GM12801 (cell line): ENCODE results near the gene FOSL2.

Experiments
- TF ChIP-seq, protein P1 (sequence below): IDR thresholded peaks from one replicate; pipeline ENCODE4 v1.5.1; 2011; ENCODE audit warnings: control low read depth; ENCODE audit not compliant: insufficient read length; ENCODE audit errors: extremely low read depth

The FOSL2 gene

DNA sequence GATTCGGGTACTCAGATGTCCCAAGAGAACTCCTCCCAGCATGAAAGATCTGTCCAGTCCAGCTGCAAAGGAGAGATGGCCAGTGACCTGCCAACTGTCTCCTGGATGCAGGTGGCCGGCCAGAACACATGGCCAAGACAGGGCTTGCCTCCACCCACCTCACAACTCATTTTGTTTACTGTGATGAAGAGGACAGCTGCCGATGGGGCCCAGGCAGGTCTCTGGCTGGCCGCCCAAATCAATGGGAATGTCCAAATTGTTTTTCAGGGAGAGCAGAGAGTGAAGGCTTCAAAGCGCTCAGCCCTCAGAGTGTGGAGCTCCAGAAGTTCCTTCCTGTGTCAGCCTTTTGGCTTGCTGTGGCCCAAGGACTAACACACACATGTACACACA, 41.9 kb downstream of the FOSL2 start:
- TF ChIP-seq, protein P1, sequence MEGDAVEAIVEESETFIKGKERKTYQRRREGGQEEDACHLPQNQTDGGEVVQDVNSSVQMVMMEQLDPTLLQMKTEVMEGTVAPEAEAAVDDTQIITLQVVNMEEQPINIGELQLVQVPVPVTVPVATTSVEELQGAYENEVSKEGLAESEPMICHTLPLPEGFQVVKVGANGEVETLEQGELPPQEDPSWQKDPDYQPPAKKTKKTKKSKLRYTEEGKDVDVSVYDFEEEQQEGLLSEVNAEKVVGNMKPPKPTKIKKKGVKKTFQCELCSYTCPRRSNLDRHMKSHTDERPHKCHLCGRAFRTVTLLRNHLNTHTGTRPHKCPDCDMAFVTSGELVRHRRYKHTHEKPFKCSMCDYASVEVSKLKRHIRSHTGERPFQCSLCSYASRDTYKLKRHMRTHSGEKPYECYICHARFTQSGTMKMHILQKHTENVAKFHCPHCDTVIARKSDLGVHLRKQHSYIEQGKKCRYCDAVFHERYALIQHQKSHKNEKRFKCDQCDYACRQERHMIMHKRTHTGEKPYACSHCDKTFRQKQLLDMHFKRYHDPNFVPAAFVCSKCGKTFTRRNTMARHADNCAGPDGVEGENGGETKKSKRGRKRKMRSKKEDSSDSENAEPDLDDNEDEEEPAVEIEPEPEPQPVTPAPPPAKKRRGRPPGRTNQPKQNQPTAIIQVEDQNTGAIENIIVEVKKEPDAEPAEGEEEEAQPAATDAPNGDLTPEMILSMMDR = no peak

DNA sequence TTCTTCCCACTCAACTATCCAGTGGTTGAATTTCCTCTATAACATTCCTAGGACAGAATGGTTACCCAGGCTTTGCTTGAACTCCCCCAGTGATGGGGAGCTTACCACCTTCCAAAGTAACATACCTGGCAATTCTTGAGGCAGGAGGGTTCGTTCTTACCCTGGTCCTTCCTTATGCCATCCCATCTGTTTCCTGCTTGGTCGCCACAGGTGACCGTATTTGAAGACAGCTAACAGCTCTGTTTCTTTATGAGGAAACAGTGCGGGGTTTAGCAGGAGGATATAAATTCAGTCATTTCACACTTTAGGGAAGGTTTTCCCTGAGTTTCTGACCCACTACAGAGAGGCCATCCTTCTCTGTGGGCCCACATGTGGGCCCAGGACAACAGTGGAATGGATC, 42.6 kb downstream of the FOSL2 start:
- TF ChIP-seq, protein P1 = no peak

DNA sequence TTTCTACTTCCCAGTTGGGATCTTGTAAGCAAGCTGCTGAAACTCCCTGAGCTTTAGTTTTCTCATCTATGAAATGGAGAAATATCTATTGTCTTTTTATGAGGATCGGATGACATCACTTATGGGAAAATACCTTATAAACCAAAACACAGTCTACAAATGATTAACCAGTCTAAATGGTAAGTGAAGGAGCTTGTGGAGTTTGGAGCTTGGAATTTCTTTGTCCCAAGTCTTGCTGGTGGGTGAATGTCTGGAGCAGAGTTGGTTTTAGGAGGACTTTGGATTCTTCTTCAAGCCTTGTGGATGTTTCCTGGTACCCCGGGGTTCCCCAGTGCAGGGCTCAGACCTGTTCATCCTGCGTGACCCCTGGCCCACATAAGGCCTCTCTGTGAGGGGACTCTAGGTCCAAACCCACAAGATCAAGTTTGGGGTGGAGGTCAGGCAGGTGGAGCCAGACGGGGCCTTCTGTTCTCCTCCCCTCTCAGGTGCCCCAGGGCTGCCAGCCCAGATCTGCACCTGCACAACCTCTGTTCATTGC, 43.2 kb downstream of the FOSL2 start:
- TF ChIP-seq, protein P1 = no peak

DNA sequence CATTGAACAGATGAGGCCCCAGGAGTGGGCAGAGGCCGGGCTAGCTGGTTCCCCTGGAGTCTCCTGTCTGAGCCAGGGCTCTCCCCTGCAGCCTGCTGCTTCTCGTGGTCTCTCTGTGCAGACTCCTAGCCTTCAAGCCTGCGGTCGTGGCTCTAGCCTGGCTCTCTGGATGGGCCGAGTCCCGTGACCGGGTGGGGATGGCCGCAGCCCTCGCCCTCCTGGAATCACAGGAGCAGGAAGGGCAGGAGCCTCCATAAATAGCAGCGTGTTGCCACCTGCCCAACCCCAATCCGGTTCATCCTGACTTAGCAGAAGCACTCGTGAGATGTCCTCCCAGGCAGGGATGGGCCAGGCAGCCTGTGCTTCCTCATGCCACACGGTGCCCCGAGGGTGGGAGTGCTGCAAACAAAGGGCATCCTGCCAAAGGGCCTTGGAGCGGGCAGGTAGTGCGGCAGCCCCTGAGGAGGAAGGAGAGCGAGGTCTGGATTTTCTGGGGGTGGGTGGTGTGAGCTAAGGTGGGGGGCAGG, 43.9 kb downstream of the FOSL2 start:
- TF ChIP-seq, protein P1 = no peak

DNA sequence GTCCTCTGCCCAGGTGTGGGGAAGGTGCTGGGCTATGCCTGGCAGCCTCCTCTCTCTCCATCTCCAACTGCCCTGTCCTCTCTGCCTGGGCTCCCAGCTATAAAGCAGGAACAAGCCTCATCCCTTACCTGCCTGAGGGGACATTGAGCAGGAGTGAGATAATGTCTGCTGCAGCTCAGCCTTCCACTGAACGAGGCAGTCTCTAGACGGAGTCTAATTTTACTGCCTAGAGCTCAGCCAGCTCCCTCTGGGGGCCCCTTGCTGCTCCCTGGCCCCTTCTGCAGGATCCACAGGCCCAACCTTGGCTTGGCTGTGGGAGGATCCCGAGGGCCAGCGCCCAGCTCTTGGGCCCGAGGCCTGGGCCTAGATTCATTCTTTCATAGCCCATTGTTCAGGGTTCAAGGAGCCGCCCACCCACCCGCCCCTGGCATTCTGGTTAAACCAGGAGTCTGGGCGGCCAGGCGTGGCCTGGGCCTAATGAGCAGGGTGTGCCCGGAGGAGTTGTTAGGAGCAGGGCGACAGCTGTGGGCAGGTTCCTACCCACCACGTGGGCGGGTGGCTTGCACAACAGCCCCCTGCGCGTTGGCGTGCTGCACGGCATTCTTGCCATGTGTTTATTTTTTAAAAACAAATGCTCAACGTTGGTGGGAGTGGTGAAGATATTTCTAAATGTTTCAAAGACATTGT, 44.6 kb downstream of the FOSL2 start:
- TF ChIP-seq, protein P1 = no peak

DNA sequence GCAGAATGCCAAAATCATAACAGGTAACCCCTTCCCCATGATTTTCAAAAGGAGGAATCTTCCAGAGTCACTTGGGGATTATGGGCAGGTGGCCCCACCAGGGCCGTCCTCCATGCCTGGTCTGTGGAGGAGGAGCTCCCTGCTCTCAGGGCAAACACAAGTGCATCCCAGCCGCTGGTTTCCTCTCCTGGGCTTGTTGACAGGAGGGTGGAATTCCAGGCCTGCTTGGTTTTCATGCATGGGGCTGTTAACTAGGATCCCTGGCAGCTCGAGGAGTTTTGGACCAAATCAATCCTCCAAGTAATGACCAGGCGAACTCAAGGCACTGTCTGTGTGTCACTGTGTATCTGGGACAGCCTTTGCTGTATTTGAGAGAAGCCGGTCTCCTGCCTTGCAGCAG, 45.3 kb downstream of the FOSL2 start:
- TF ChIP-seq, protein P1 = no peak

DNA sequence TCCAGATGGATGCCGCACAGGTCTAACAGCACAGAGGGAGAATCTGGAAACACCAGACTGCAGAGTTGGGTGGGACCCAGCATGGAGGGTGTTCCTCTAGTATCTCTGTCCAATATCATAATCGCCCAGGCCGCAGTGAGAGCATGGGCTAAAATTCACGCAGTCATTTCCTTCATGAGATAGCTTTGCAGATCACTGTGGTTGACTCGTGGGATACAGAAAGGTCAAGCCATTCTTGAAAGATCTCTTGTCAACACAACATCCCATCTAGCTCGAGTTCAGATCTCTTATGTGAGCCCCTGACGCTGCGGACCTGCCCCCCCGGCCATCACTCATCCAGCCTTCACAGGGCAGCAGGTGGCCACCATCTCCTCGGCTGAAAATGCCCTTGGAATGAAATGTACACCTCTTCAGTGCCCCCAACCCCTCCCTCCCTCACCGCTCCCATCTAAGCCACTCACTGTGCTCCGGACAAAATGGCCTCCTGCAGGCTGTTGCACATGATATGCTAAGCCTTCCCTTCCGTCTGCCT, 45.9 kb downstream of the FOSL2 start:
- TF ChIP-seq, protein P1 = no peak
